Panc1 (cell line): Measurements from ENCODE around the gene OLFML2A. TPM values are rescaled to one million over a fixed set of nuclear protein-coding genes. Genes with fewer than 3 reads are reported as not detected.

Experiments
- ATAC-seq: fragments of 200-7000 bp; cut with Tn5 transposase; 2 replicates; pipeline ENCODE4 v1.9.1; 2020; ENCODE audit warnings: mild to moderate bottlenecking, moderate library complexity
- BruUV-seq: library from RNA; stranded (reverse); fragments of 400-500 nt; replicated peaks from 2 replicates; lab custom pipeline; 2021; lab: Mats Ljungman, UMichigan
- CTCF ChIA-PET: fragments of 300-600 bp; sonication (Branson Sonifier 250); formaldehyde crosslinking; loops from one replicate; lab custom pipeline; 2022; ENCODE audit warnings: antibody characterized with exemption; lab: Charles Lee
- POLR2A ChIA-PET: fragments of 300-600 bp; sonication (Branson Sonifier 250); formaldehyde crosslinking; loops from one replicate; lab custom pipeline; 2022; ENCODE audit warnings: antibody characterized with exemption; lab: Charles Lee
- DNase-seq: peaks from one replicate; pipeline ENCODE4 v3.0.0-alpha.2; 2010; ENCODE audit warnings: low read depth, low spot score
- H3K27ac ChIP-seq: 2 replicates; pipeline ENCODE4 v1.5.1; 2011; ENCODE audit warnings: mild to moderate bottlenecking, low read length, inconsistent platforms
- H3K27me3 ChIP-seq: fragments of 200-500 bp; sonication (Bioruptor generic); 2 replicates; pipeline ENCODE4 v1.6.0; 2014; ENCODE audit warnings: low read length, inconsistent platforms; ENCODE audit not compliant: control insufficient read depth, insufficient read depth
- H3K36me3 ChIP-seq: fragments of 200-500 bp; sonication (Bioruptor generic); 2 replicates; pipeline ENCODE4 v1.5.1; 2014; ENCODE audit warnings: inconsistent platforms, mild to moderate bottlenecking, low read length, moderate library complexity; ENCODE audit not compliant: control insufficient read depth, insufficient read depth
- H3K4me1 ChIP-seq: 2 replicates; pipeline ENCODE4 v1.5.1; 2011; ENCODE audit warnings: inconsistent platforms, mild to moderate bottlenecking, low read length, moderate library complexity; ENCODE audit not compliant: control insufficient read depth, insufficient read depth
- H3K4me3 ChIP-seq, 2 experiments: 2 replicates each; pipeline ENCODE4 v1.5.1; 2011 to 2012; ENCODE audit warnings: low read depth in 2 of 2, low read length in 2 of 2, mild to moderate bottlenecking in 2 of 2, inconsistent platforms in 1 of 2, moderate library complexity in 1 of 2
- H3K9me3 ChIP-seq: fragments of 200-500 bp; sonication (Bioruptor generic); 2 replicates; pipeline ENCODE4 v1.5.1; 2014; ENCODE audit warnings: low read depth, mild to moderate bottlenecking, inconsistent platforms, low read length, moderate library complexity; ENCODE audit not compliant: control insufficient read depth, insufficient read depth
- CTCF ChIP-seq: fragments of 450-650 bp; IDR thresholded peaks from 2 replicates; pipeline ENCODE4 v1.5.1; 2017; ENCODE audit warnings: mild to moderate bottlenecking
- POLR2AphosphoS5 ChIP-seq: IDR thresholded peaks from 2 replicates; pipeline ENCODE4 v1.6.1; 2012; ENCODE audit warnings: mild to moderate bottlenecking, low read depth, low read length, moderate library complexity
- SIN3A ChIP-seq: IDR thresholded peaks from 2 replicates; pipeline ENCODE4 v1.6.1; 2012; ENCODE audit warnings: low read depth, mild to moderate bottlenecking, low read length, moderate library complexity, borderline replicate concordance; ENCODE audit not compliant: insufficient read depth
- TCF7L2 ChIP-seq: IDR thresholded peaks from 2 replicates; pipeline ENCODE4 v1.6.1; 2011; ENCODE audit warnings: mild to moderate bottlenecking, low read depth, low read length, inconsistent platforms
- in situ Hi-C: cut with HindIII; loops from 2 replicates; pipeline ENCODE4 v1.10.0; 2016; ENCODE audit warnings: low sequenced_read_pairs, low pct_unique_long_range_greater_than_20kb
- intact Hi-C: fragments of 100-400 bp; cut with micrococcal nuclease; formaldehyde crosslinking; loops from one replicate; pipeline ENCODE4 v1.10.0; 2022; ENCODE audit not compliant: unreplicated experiment
- total RNA-seq: library from RNA; stranded (reverse); gene quantifications from one replicate; pipeline ENCODE4 v1.2.1, GENCODE V29; 2021; ENCODE audit not compliant: unreplicated experiment
- TF ChIP-seq, protein P1 (sequence below), 2 experiments: IDR thresholded peaks; 2 replicates each; pipeline ENCODE4 v1.6.1; 2011 to 2012; ENCODE audit warnings: low read depth in 2 of 2, control low read depth in 1 of 2, low read length in 1 of 2, mild to moderate bottlenecking in 1 of 2, moderate library complexity in 1 of 2; ENCODE audit not compliant: insufficient read depth in 1 of 2

Gene OLFML2A
- total RNA-seq, 1 experiment from 2014 or later: 44.5 TPM

- CTCF ChIA-PET: interaction anchor here (0.6 to 1.4 kb wide), 5 partner anchors 9 to 147 kb away, joined by 3 to 7 read pairs (median 3); partner anchors contain the start of gene WDR38
- Histone ChIP-seq H3K4me3 (peak overlapping the region; percentile 70 to 74), H3K9me3 (no peaks in the 10 kb centered on the region), H3K27ac (peak overlapping the region; percentile 85), H3K36me3 (no peaks in the 10 kb centered on the region; the same call in 1 of the 2 replicates), H3K4me1 (peaks cover 35% of the 10 kb centered on the region), H3K27me3 (no peaks in the 10 kb centered on the region)
- ATAC-seq: no peak
- intact Hi-C loops: no loop called here
- POLR2A ChIA-PET: interaction anchor here (0.5 to 0.6 kb wide), 3 partner anchors 13 to 523 kb away, joined by 3 to 4 read pairs (median 4); no protein-coding TSS in a partner anchor
- DNase-seq: no peak
- BruUV-seq: TSS peak; percentile 60
- TF ChIP-seq POLR2AphosphoS5: no peak
- TF ChIP-seq SIN3A: no peak
- TF ChIP-seq, protein P1, sequence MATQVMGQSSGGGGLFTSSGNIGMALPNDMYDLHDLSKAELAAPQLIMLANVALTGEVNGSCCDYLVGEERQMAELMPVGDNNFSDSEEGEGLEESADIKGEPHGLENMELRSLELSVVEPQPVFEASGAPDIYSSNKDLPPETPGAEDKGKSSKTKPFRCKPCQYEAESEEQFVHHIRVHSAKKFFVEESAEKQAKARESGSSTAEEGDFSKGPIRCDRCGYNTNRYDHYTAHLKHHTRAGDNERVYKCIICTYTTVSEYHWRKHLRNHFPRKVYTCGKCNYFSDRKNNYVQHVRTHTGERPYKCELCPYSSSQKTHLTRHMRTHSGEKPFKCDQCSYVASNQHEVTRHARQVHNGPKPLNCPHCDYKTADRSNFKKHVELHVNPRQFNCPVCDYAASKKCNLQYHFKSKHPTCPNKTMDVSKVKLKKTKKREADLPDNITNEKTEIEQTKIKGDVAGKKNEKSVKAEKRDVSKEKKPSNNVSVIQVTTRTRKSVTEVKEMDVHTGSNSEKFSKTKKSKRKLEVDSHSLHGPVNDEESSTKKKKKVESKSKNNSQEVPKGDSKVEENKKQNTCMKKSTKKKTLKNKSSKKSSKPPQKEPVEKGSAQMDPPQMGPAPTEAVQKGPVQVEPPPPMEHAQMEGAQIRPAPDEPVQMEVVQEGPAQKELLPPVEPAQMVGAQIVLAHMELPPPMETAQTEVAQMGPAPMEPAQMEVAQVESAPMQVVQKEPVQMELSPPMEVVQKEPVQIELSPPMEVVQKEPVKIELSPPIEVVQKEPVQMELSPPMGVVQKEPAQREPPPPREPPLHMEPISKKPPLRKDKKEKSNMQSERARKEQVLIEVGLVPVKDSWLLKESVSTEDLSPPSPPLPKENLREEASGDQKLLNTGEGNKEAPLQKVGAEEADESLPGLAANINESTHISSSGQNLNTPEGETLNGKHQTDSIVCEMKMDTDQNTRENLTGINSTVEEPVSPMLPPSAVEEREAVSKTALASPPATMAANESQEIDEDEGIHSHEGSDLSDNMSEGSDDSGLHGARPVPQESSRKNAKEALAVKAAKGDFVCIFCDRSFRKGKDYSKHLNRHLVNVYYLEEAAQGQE (IDR thresholded peaks at IDR 0.05; ENCODE audit: insufficient read depth in 1 of 2, low read depth in 2 of 2, low read length in 1 of 2): no peak
- no peak for TF ChIP-seq CTCF
- no peak for TF ChIP-seq TCF7L2
- in situ Hi-C loops: no loop called here
Measured at GRCh38 chr9:124768750-124769548, 8.0 kb upstream of the OLFML2A start.

GRCh38 chr9:124769549-124770358, 7.2 kb upstream of the OLFML2A start:
- DNase-seq (no peak), ATAC-seq (peak; percentile 3; the same call in 1 of the 2 replicates)
- CTCF ChIA-PET: interaction anchor here (0.6 to 1.4 kb wide), 6 partner anchors 8 to 147 kb away, joined by 3 to 10 read pairs (median 4); partner anchors contain the start of gene WDR38
- peak overlapping the region; percentile 85 for H3K27ac ChIP-seq
- intact Hi-C loops: no loop called here
- H3K36me3 ChIP-seq: no peaks in the 10 kb centered on the region; the same call in 1 of the 2 replicates
- POLR2A ChIA-PET: interaction anchor here (0.5 to 0.6 kb wide), 2 partner anchors 84 to 523 kb away, joined by 3 to 4 read pairs; no protein-coding TSS in a partner anchor
- no TSS peak for BruUV-seq
- TF ChIP-seq POLR2AphosphoS5 (0 out of 2 replicates have a peak, but pooled peaks have one; percentile 26), TCF7L2 (peak; percentile 87), CTCF (no peak)
- peak overlapping the region; percentile 70 to 74 for H3K4me3 ChIP-seq
- peaks cover 32% of the 10 kb centered on the region for H3K4me1 ChIP-seq
- no peaks in the 10 kb centered on the region for H3K9me3 ChIP-seq
- H3K27me3 ChIP-seq: no peaks in the 10 kb centered on the region
- in situ Hi-C loops: no loop called here
